Muscle of arm (tissue), 12 donors: ENCODE results near the gene HOXB3. TPM values are rescaled to one million over a fixed set of nuclear protein-coding genes. Genes with fewer than 3 reads are reported as not detected.

Source experiments
- DNase-seq: peaks from one replicate; pipeline ENCODE4 v3.0.0-alpha.2; 2013
- polyA plus RNA-seq, 12 donors: library from polyadenylated mRNA; unstranded; fragments of 120-200 nt; gene quantifications; one replicate each; pipeline ENCODE4 v1.2.1, GENCODE V29; 2013; ENCODE audit not compliant: insufficient read length in 12 of 12

The HOXB3 gene
- polyA plus RNA-seq, 12 donors: 4.0 to 42.9 (median 13.4) TPM; not detected in 1

DNA sequence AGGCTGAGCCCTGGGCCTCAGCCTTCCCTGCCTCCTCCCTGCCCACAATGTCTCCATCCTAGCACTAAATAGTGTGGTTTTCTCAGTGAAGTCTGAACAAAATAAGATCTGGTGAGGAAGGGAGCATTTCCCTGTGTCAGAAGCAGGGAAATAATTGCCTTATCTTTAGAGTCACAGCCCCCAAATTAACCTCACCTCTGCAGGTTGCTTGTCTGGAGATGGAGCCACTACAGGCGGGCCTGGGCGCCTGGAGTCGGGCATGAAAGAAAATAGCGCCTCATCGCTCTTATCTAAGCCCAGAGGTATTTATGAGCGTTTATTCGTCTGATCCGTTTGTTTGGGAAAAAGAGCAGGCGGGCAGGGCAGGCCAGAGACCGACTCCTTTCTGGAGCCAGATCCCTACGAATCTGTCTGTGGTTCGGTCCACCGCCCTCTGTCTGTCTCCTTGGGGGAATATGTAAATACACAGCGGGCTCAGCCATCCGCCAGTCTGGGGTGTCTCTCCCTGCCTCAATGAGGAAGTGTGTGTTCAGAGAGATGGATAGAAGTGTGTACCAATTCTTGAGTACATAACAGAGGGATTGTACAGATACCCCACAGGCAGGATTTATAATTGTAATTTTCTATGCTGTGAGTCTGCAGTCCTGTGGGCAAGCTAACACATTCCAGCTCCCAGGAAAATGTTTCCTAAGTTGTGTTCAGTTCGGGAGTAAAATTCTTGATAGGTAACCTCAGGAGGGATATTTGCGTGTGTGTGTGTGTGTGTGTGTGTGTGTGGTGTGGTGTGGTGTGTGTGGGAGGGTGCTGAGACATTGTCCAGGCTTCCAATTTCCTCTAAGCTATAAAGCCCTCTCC is 10.4 kb upstream of the HOXB3 start:
- DNase-seq: no peak

DNA sequence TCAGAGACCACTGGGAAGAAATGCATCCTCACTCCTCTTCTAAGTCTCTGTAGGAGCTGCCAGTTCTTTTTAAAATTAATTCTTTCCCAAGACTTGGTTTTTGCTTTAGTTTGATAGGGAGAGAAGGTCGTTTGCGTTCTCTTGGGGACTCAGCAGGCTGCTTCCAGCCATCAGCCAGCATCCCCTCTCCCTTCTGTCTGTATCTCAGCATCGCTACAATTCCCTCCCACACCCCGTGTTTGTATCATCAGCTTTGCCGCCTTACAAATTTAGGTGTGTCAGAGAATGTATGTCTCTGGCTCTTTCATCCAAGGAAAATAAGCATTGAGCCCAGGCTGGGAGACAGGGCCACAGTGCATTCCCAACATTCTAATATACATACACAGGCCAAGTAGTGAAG is 9.3 kb upstream of the HOXB3 start:
- no peak for DNase-seq

DNA sequence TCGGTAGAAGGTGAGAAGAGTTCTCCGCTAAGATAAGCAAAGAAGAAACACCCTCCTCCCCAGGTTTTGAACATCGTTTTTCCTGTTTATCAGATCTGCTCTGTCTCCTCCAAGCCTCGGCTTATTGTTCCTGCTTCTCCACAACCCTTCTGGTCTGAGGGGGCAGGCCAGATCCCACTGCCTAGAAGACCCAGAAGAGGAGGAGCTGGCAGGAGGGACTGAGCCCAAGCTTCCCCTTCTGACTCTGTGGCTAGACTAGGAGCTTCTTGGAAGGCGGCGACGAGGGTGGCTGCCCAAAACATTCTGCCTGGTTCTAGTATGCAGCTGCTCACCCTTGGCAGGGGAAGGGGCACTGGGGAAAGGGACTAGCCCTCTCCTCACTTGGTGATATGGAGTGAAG is 8.7 kb upstream of the HOXB3 start:
- no peak for DNase-seq

DNA sequence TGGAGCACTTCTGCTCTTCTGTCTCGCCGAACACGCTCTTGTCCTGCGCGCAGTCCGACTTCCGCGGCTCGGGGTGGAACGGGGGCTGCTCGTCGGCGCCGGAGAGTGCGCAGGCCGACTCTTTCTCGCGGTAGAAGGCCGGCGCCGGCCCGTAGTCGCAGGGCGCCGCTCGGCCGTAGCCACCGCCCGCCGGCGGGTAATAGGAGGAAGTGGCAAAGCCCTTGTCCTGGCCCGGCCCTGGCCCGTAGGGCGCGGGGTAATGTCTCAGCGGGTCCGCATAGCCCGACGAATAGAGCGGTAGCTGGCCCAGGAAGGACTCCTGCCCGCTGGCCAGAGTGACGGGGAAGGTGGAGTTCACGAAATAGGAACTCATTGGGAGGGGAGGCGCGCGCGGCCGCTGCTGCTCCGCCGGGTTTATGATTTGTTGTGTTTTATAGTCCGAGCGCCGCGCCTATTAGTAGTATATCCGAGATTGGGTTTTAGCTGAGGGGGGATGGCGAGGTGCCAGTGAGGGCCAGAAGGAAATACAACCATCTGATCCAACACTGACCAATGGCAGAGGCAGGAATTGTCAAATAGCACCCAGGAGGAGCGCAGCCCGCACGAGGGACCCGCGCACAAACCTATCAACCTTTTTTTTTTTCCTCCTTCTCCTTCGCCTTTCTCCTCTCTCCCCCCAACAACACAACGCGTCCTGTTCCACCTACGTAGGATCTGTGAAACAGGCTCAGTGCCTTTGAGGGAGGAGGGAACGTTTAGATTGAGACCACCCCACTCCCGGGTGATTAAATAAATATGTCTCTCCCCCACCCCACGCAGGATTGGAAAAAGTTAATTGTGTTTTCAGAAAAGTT is 8.0 kb upstream of the HOXB3 start:
- DNase-seq: no peak

DNA sequence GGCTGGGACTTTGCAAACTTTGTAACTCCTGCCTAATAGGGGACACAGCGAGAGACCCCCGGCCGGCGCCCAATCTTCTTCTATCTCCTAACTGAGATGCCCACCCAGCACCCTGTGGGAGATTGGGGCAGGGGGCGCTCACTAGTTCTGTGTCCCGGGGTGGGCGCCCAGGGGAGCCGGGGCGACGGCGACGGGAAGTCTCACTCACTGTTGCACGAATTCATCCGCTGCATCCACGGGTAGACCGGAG is 7.4 kb upstream of the HOXB3 start:
- DNase-seq: no peak

DNA sequence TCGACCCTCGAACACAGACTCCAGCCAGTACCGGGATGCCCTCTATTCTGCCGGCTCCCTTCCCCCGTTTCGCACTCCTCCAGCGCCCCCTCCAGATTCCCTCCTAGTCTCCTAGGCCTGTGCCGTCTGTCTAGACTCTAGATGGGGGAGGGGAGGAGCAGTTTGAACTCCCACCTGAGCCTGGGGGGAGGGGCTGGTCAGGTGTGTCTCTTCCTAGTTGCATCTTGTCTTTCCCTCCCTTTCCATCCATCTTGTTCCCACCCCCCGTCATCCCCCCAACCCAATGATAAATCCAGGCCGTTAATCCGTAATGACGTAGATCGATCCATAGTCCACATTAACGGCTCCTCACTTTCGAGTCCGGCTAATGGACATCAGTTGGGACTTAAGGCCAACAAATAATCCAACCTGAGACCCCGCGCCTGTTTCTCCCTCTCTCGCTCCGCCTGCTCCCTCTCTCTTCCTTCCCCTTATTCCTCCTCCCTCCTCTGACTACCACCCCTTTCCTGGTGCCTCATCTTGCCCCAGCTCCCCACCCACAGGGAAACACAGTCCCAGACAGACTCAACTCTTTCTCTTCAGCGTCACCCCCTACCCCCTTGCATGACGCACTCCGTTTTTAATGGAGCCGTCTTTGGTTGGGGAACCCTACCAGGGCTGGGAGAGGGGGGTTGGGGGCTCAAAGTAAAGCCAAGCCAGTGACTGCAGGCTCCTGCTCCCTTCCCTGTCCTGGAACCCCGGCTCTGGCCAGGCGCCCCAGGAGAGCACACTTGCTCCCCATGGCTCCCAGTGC is 6.9 kb upstream of the HOXB3 start:
- DNase-seq: no peak

DNA sequence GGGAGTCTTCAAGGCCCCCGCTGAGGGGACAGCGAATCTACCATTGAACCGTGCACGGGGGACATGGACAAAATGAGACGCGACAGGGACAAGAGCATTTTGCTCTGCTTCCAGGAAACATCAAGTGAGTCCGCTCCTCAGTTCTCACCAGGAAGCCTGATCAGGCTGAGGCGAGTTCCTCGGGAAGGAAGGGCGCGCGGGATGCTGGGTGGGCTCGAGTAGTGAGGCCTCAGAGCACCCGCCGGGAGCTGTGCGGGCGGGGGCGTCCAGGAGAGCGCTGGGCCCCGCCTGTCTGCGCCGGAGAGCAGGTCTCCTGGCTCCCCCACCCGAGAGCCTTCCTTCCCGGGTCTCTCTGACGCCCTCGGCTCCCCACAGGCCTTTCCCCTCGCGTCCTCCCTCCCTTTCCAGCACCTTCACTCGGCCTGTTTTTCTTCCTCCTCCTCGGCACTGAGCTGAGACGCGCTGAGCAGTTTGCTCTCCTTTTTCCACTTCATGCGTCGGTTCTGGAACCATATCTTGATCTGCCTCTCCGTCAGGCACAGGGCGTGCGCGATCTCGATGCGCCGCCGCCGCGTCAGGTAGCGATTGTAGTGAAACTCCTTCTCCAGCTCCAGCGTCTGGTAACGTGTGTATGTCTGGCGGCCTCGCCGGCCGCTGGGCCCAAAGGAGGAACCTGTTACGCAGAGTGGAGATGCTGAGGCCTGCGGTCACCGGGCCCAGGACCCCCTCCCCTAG is 6.1 kb upstream of the HOXB3 start:
- no peak for DNase-seq

DNA sequence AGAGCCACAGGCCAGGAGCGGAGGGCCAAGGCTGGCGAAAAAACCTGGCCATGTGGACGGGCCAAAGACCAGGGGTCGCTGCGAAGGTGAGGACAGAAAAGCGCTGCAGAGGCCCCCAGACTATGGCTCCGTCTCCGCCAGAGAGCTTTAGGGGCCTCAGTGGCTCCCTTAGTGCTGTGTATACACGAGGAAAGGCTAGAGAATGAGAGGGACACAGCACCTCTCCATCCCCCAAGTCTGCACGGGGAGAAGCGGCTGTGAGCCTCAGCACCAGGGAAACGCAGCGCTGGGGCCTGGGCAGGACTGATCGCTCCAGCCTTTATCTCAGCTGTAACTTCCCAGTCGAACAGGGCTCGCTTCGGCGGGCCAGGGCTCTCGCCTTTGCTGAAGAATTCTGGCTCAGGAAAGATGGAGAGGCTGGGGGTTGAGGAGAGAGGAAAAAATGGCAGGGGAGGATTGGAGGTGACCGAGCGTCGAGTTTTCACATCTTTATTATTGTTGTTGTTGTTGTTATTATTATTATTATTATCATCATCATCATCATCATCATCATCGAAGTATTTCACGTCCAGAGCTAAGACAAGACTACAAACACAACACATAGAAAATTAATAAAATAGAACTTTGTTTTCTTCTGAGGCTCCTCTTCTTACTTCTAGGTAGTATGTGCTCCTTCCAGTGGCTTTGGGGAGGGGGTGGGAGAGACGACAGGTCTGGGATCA is 5.4 kb upstream of the HOXB3 start:
- DNase-seq: no peak

DNA sequence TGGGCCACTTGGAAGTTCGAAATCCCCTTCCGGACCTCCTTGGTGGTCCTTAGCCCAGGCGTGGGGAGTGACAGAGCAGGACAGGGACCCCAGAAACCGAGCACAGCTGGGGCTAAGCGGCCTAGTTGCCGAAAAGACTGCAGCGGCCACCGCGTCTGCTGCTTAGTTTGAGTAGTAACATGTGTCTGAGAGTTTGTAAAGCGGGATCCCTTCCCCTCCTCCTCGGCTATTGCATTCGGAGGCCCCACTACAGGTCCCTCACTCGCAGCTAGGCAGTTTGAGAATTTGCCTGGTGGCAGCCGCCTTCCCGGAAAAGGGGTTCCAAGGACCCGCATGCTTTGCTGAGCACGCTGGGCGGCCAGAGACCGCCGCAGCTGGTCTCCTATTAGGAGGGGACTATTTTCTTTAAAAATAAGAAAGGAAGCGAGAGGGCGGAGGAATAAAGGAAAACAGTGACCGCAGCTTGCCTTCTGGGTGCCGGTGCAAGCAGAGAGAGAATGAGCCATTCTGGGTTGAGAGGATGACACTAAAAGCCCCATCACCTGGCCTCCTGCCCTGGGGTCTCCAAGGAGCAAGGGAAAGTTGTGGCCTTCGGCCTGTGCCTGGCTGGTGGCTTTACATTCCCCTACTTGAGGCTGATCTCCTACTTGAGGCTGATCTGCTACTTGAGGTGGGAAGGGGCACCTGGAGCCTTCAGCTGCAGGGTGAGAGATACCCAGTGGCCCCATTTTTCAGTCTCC is 4.7 kb upstream of the HOXB3 start:
- no peak for DNase-seq

DNA sequence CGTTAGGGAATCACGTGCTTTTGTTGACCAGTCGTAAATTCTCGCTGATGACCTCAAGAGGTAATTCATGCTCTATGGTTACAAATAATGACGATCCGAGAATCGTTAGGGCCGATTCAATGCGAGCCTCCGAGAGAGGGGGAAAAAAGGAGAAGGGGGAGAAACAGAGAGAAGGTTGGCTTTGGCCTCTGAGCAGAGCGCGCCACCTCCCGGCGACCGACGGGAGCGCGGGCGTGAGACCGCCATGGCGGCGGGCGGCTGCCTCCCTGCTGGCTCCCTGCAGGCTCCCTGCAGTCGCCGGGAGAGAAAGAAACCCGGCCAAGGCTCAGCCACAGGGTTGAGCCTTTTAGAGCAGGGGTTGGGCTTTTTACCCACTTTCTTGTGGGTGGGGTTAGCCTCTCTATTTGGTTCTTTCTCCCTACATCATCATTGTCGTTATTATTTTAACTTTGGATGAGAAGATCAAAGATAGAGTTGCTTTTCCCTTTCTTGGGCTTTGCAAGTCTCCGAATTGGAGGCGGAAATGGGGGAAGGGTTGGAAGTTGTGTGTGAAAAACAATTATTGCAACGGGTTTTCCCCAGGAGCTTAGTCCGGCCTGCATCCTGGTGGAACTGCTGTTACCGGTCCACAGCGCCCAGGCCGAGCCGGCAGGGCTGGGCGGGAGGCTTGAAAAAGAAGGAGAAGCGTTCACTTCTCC is 3.9 kb upstream of the HOXB3 start:
- DNase-seq: peak; percentile 81

DNA sequence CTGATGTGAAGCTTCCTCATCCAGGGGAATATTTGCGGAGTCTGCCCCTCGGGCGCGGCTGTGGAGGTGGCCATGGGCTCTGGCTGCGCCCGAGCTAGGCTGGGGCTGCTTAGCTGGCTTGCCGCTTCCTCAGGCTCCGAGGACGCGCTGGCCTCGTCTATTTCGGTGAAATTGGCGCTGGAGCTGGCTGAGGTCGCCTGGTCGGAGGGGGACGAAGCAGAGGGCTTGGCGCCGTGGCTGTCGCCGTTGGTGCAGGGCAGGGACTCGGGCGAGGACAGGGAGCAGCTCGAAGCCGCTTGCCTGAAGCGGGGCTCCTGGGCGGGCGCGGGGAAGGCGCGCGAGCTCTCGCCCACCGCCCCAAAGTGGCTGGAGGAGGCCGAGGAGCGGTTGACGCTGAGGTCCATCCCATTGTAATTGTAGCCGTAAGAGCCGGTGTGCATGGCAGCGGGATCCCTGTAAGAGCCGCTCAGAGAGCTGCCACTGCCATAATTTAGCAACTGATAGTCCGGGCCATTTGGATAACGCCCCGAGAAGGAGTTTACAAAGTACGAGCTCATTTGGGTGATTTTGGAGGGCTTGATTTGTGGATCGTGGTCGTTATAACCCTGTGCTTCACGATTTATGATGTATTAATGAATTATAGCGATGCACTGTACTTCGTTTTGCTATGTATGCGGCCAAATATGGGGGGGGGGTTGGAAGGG is 3.2 kb upstream of the HOXB3 start, which contains the start of gene HOXB5:
Gene HOXB5 (minus strand): TSS at position 654 of the 704 bp plus-strand sequence. CDS start 97 bp downstream, at position 557.
- DNase-seq: no peak

DNA sequence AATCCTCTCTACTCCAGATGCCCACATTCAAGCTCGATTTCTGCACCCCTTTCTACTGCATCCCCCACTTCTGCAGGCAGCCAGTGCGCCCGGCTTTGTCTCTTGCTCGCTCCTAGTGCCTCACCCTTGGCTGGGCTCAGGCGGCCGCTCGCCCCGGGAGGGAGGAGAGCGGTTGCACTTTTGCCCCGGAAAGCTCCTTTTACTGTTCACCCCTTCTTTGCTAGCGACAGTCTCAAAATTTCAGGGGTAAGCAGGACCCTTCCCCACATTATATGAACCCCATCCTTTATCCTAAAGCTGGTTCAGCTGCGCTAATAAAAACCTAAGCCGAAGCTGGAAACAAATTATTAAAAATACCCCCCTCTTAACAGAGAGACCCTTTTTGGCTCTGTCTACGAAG is 2.5 kb upstream of the HOXB3 start:
- no peak for DNase-seq

DNA sequence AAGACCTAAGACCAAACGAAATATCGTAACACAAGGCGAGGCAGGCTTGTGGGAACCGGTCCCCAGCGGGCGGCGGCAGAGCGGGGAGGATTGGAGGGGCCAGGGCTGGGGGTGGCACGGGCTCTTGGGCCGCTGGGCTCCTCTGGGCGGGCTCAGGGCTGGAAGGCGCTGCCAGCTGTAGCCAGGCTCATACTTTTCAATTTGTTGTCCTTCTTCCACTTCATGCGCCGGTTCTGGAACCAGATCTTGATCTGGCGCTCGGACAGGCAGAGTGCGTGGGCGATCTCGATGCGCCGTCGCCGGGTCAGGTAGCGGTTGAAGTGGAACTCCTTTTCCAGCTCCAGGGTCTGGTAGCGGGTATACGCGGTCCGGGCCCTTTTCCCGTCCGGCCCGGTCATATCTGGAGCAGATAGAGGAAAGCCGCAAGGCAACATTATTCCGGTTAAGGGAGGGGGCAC is 2.0 kb upstream of the HOXB3 start:
- no peak for DNase-seq

DNA sequence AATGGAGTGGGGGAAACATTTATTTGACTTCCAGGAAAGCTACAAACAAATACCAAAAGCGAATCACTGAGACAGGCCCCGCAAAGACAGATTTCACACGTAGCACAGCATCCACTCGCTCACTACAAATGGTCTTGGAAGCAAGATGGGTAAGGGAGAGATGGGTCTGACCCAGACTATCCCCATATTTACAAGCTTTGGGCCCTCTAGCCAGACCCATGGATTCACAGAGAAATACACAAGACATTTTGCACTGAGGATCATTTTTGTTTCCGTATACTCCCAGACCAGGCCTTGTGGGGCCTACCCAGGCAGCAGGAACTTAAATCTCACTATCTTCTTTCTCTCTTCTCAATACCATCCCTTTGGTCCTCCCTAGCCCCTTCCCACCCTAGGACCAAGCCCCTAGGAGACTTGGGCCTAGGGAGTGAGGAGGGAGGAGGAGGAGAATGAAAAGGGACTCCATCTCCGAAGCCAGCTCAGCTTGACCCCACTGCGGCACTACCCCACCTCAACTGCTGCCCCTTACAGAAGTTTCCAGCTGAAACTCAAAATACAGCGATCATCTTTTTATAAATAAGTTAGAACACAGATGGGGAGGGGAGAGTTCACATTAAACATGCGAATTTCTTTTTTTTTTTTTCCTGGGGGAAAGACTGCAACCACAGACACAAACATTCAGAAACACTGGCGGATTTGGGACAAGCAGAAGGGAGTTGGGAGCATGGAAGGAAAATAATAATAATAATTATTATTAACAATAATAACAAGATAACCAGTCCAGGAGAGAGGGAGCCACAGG is 1.4 kb upstream of the HOXB3 start:
- DNase-seq: no peak

DNA sequence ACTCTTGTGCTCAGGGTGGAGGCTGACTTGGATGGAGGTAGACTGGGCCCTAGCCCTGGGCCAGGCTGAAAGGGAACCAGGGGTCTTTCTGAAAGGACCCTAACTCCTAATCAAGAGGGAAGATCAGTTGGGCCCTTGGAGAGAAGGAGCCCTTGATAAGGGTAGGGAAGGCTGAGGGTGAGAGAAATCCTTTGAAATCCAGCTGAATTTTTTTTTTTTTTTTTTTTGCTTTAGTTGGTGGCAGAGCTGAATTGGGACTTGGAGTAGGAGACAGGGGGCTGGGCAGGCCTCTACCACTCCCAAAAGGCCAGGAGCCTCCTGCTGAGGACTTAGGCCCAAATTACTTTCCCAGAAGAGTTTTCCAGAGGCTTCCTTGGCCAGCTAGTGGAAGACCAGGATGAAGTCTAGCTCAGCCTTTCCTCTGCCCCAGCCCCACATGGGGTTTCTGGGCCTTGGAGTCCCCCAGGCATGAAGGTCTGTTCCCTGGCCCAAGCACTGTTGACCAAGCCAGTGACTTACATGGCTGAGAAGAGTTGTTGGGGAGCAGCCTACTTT is 643 bp upstream of the HOXB3 start:
- no peak for DNase-seq

DNA sequence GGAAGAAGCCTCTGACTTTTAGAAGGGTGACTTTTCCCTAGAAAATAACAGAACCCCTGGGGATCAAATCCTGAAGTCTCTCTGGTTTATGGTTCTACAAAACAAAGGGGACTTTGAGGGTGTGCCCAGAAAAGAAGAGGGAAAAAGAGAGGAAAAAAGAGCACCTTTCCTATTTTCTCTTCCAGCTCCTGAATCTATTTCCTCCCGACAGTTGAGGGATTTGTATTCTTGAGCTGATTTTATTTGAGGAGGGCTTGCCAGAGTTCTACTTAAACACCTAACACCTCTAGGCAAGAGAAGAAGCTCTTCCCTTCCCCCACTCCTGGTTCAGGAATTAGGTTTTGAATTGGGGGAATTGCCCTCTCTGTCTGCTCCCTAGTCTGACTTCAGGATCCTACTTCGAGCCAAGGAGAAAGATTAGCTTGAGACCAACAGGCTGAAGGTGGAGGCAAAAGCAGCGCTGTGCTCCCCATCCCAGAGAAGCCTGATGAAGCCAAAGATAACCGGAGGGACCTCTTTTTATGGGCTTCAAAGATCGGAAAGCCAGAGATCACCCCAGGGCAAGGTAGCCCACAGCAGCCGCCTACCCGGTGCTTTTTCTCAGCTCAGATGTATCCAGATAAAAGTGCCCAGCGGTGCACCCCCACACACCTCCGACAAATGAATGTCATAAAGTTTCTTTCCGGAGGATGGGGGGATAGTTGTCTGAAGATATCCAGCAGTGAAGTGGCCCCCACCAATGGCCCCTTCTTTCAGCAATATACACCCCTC is 796 bp downstream of the HOXB3 start:
- DNase-seq: no peak

DNA sequence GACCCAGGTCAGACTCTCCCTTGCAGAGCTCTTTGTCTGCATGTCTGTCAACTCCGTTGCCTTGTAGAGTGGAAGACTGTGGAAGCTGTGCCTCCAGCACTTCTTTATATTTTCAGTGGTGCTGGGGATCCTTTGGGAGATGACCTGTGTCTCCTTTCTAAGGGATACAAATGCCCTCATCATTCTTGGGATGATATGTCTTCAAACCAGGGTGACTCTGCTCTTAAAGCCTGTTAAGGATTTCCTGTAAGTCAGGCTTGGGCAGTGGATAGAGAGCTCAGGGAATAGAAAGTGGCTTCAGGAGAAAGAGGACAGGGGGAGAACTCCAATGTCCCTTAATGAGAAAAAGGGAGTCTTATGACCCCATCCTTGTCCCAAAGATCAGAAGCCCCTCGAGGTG is 1.5 kb downstream of the HOXB3 start:
- no peak for DNase-seq
